Central memory CD4-positive, alpha-beta T cell (primary cell): ENCODE results near the gene CABP1.

Source experiments
- DNase-seq: peaks from one replicate; pipeline ENCODE4 v3.0.0; 2022

CABP1 gene

GRCh38 chr12:120631097-120631496, 9.3 kb upstream of the CABP1 start:
- no peak for DNase-seq

- peak; percentile 41 for DNase-seq
Measured at GRCh38 chr12:120640861-120641833, 721 bp downstream of the CABP1 start.

GRCh38 chr12:120642121-120642520, 1.7 kb downstream of the CABP1 start:
- no peak for DNase-seq

GRCh38 chr12:120642826-120643225, 2.4 kb downstream of the CABP1 start:
- no peak for DNase-seq

- no peak for DNase-seq
Measured at GRCh38 chr12:120643574-120643973, 3.1 kb downstream of the CABP1 start.

- DNase-seq = no peak
Measured at GRCh38 chr12:120646044-120646443, 5.6 kb downstream of the CABP1 start.

- DNase-seq = no peak
Measured at GRCh38 chr12:120647375-120647755, 6.9 kb downstream of the CABP1 start.

- DNase-seq = no peak
Measured at GRCh38 chr12:120649442-120650232, 9.2 kb downstream of the CABP1 start.

- DNase-seq = no peak
Measured at GRCh38 chr12:120650233-120650690, 9.8 kb downstream of the CABP1 start.

GRCh38 chr12:120651821-120652220, 11.4 kb downstream of the CABP1 start:
- DNase-seq = no peak

- DNase-seq = no peak
Measured at GRCh38 chr12:120652656-120653435, 12.4 kb downstream of the CABP1 start.

- DNase-seq = no peak
Measured at GRCh38 chr12:120653611-120654010, 13.2 kb downstream of the CABP1 start.

- no peak for DNase-seq
Measured at GRCh38 chr12:120654656-120655055, 14.2 kb downstream of the CABP1 start.

- DNase-seq = no peak
Measured at GRCh38 chr12:120656008-120656407, 15.6 kb downstream of the CABP1 start.

- DNase-seq = no peak
Measured at GRCh38 chr12:120658286-120659150, 18.1 kb downstream of the CABP1 start.

GRCh38 chr12:120659151-120659525, 18.7 kb downstream of the CABP1 start:
- no peak for DNase-seq

GRCh38 chr12:120661432-120661831, 21.0 kb downstream of the CABP1 start:
- DNase-seq = no peak

GRCh38 chr12:120662879-120663278, 22.5 kb downstream of the CABP1 start:
- DNase-seq = no peak

GRCh38 chr12:120663741-120664140, 23.3 kb downstream of the CABP1 start:
- no peak for DNase-seq

GRCh38 chr12:120666571-120667390, 26.4 kb downstream of the CABP1 start:
- DNase-seq = no peak
